H1 (cell line): ENCODE results near the gene CCDC138. TPM values are rescaled to one million over a fixed set of nuclear protein-coding genes. Genes with fewer than 3 reads are reported as not detected.

Source experiments
- ATF3 ChIP-seq: IDR thresholded peaks from 2 replicates; pipeline ENCODE4 v1.6.1; 2011; ENCODE audit warnings: low read depth, mild to moderate bottlenecking, low read length; ENCODE audit not compliant: insufficient read depth
- BCL11A ChIP-seq, 2 experiments: IDR thresholded peaks; one replicate each; pipeline ENCODE4 v1.6.1; 2011; ENCODE audit warnings: low read depth in 2 of 2, low read length in 2 of 2, mild to moderate bottlenecking in 2 of 2
- EP300 ChIP-seq, 2 experiments: IDR thresholded peaks; 1 replicate in 1 of 2; 2 replicates in 1 of 2; pipeline ENCODE4 v1.6.1; 2011 to 2012; ENCODE audit warnings: low read depth in 2 of 2, low read length in 2 of 2, mild to moderate bottlenecking in 2 of 2, borderline replicate concordance in 1 of 2, inconsistent platforms in 1 of 2, moderate library complexity in 1 of 2
- GABPA ChIP-seq: IDR thresholded peaks from 2 replicates; pipeline ENCODE4 v1.6.1; 2011; ENCODE audit warnings: mild to moderate bottlenecking, low read length, moderate library complexity, borderline replicate concordance; ENCODE audit not compliant: insufficient read depth
- KDM5A ChIP-seq: fragments of 200-600 bp; IDR thresholded peaks from 2 replicates; pipeline ENCODE4 v1.7.1; 2012; ENCODE audit warnings: mild to moderate bottlenecking, low read length, inconsistent platforms, mixed read lengths
- RFX5 ChIP-seq: IDR thresholded peaks from 2 replicates; pipeline ENCODE4 v1.6.1; 2011; ENCODE audit warnings: low read depth, low read length, improper control_type of control experiment, borderline replicate concordance
- polyA plus RNA-seq, 7 experiments: library from polyadenylated mRNA; depleted of rRNA in 3 of 7; stranded (reverse) in 5 of 7; unstranded in 2 of 7; fragments of >200 nt in 5 of 7; fragments of 200-250 nt in 2 of 7; gene quantifications; 1 replicate in 5 of 7; 2 replicates in 1 of 7; 4 replicates in 1 of 7; pipeline versions ENCODE4 v1.2.1 to v1.2.3, GENCODE V29; 2011 to 2013; ENCODE audit warnings: missing spikeins in 2 of 7, mixed read lengths in 2 of 7
- total RNA-seq: library from RNA; stranded (reverse); fragmentation: NEBNext Ultra II Directional; extraction: Animal tissue kit (Norgen Biotek cat#: 25700); gene quantifications from 2 replicates; pipeline ENCODE4 v1.2.1, GENCODE V29; 2021

Gene CCDC138
- total and polyA plus RNA-seq, 2 of the 8 experiments (the other 6 are each of a cell fraction or from before 2014, with no cell fraction given): 8.3 to 29.8 TPM

GRCh38 chr2:108786008-108786353 lies 590 bp upstream of the CCDC138 start (continued):
- TF ChIP-seq KDM5A (no peak), BCL11A (IDR thresholded peaks at IDR 0.05; ENCODE audit: low read depth in 2 of 2, low read length in 2 of 2) (no peak), GABPA (no peak), EP300 (IDR thresholded peaks at IDR 0.05; ENCODE audit: borderline replicate concordance in 1 of 2, low read depth in 2 of 2, low read length in 2 of 2) (no peak), RFX5 (no peak), ATF3 (no peak)
